ENCODE measurements around the gene OLFML1. TPM values are rescaled to one million over a fixed set of nuclear protein-coding genes. Genes with fewer than 3 reads are reported as not detected.

OLFML1 gene
- total RNA-seq, 1 experiment from 2014 or later = 0.05 TPM

- no peak for DNase-seq (ENCODE audit: extremely low read depth, low read depth)
Measured at GRCh38 chr11:7555052-7555699, 69.9 kb downstream of the OLFML1 start.

DNA sequence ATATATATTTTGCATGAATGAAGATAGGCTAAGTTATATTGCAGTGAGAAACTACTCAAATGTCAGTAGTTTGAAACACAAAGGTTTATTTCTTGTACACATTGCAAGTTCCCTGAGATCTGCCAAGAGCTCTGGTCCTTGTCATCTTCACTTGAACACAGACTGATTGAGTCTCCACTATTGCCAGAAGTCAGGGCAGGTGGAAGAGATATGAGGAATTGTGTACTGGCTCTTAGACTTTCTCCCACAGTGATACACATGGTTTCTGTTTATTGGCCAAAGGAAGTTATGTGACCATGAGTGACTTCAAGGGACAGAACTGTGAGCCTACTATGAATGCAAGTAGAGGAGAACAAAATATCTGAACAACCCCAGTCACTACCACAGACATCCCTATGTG, 72.7 kb downstream of the OLFML1 start:
- no peak for DNase-seq (ENCODE audit: extremely low read depth, low read depth)

DNA sequence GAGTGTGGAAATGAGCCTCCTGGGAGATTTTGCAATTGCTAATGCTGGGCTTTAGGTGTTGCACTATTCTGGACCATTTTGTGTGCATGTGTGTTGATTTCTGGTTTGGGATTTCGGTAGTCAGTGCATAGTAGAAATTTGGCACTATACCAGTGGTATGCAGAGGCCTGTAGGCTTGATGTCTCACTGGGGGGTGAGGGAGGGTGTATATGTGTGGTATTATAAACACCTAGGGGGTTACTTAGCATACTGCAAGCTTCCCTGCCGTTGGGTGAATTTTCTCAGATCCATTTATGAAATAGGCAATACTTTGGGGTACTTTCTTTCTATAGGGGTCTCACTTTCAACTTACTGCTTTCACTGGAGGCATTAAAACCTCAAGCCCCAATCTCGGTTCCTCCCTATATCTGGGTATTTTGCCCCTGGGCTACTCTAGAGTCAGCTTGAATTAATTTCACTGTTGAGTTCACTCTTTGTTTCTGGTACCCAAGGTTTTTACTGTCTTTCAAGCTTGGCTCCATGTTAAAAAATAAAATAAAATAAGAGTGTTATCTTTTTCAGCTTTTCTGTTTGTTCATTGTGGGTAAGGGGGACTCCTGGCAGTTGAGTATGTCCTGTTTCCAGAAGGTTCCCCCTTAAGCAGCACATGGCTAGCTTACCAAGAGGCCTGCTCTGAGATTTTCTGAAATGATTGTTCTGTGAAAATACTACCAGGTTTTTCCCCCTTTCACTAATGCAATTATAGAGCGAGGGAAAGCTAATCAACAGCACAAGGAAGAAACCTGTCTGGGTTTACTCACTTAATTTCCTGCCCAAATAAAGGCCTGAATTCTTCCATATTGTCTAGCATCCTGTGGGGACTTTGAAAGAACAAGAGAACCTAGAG, 74.3 kb downstream of the OLFML1 start:
- DNase-seq (ENCODE audit: extremely low read depth, low read depth) = no peak

Other genes starting within 250 kb of the OLFML1 start
- not detected in 2 replicates for gene SYT9, start 233.6 kb upstream of the OLFML1 start, total RNA-seq (2014; rRNA removed; shearing (Covaris generic))
- gene PPFIBP2, start 28.5 kb downstream of the OLFML1 start, total RNA-seq (2014; rRNA removed; shearing (Covaris generic)) = 1.5 and 2.5 TPM in 2 replicates
- gene CYB5R2, start 188.0 kb downstream of the OLFML1 start, total RNA-seq (2014; rRNA removed; shearing (Covaris generic)) = 3.6 and 5.5 TPM in 2 replicates
- not detected in 2 replicates for gene OVCH2, start 221.0 kb downstream of the OLFML1 start, total RNA-seq (2014; rRNA removed; shearing (Covaris generic))

Data from NCI-H460 (cell line).